Esophagus squamous epithelium (tissue), 4 donors: ENCODE data around the gene NLGN1.

ENCODE experiments used
- CTCF ChIP-seq, 6 experiments: fragments of 450-650 bp in 4 of 6; fragments of 200-600 bp in 2 of 6; sonication (generic) in 2 of 6; IDR thresholded peaks; one replicate each; pipeline ENCODE4 v1.5.1; 2016 to 2019; ENCODE audit warnings: antibody characterized with exemption in 6 of 6, mild to moderate bottlenecking in 4 of 6, moderate library complexity in 4 of 6
- POLR2A ChIP-seq, 4 donors: fragments of 450-650 bp; IDR thresholded peaks; one replicate each; pipeline ENCODE4 v1.6.1; 2017; ENCODE audit warnings: antibody characterized with exemption in 4 of 4, mild to moderate bottlenecking in 4 of 4, moderate library complexity in 3 of 4

GRCh38 chr3:173396191-173397041 is 1.1 kb upstream of the NLGN1 start:
- TF ChIP-seq POLR2A (IDR thresholded peaks at IDR 0.05) = no peak
- TF ChIP-seq CTCF (IDR thresholded peaks at IDR 0.05) = no peak
